ENCODE measurements around the gene DDR2.
A peak's percentile ranks its signal among the peaks of the same experiment; 100 is the strongest.

DDR2 gene

DNA sequence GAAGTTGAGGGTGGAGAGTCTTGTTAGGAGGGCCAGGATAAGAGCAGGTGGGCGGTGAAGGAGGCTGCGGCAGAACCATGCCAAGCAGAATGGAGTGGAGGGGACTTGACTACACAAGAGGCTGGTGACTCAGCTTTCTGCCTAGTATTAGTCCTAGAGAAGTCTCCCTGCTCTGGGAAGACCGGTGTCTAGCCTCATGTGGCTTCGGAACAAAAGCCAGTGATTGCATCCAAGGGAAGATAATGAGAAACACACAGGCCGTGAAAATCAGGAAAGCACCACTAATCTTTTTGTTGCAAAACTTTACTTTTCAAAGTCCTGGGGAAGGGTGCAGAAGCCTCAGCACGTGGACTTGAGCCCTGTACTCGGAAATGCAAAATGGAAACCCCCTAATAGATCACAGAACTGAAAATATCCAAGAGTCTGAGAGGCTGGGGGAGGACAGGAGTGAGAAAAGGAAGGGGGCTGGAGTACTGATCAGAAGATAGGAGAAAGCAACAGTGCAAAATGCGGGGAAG is 31.4 kb downstream of the DDR2 start:
- no peak for DNase-seq

GRCh38 chr1:162666006-162666645 is 33.9 kb downstream of the DDR2 start:
- no peak for DNase-seq
- in situ Hi-C loops (cut with HindIII; ENCODE audit: low pct_ligation_motif_present, low pct_unique_long_range_greater_than_20kb, low sequenced_read_pairs) = no loop called here

More for the DNA sequence above, 31.4 kb downstream of the DDR2 start:
- in situ Hi-C loops (cut with HindIII; ENCODE audit: low pct_ligation_motif_present, low pct_unique_long_range_greater_than_20kb, low sequenced_read_pairs) = no loop called here

DNA sequence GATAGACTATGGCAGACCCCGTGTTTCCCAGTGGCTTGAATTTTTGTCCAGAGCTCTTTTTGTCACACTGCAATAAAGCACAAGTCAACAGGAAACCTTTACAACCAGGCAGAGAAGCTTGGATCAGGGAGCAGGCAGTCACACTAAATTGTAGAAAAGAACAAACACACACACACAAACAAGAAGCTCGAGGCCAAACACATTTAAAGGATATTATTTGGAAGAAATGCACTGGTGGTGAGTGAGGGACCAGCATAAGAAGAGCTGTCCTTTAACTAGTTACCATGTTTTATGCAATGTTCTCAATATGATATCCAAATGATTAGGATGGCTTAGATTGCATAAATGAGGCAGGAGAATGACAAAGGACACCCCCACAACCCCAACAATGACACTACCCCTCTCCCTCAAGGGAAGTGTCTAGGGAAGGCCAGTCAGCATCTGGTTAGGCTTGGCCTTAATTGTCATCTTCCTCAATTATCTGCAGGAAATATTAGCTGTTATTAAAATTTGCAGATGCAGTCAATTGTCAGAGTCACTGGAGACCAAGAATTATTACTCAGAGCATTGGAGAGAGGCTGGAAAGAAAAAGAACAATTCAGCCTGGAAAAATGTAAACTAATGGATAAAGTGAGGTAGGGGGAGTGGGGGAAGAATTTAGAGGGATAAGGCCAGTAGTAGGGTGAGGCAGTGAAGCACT is 35.3 kb downstream of the DDR2 start:
- DNase-seq = no peak
- in situ Hi-C loops (cut with HindIII; ENCODE audit: low pct_ligation_motif_present, low pct_unique_long_range_greater_than_20kb, low sequenced_read_pairs) = no loop called here

GRCh38 chr1:162670928-162671663 is 38.8 kb downstream of the DDR2 start:
- no peak for DNase-seq
- in situ Hi-C loops (cut with HindIII; ENCODE audit: low pct_ligation_motif_present, low pct_unique_long_range_greater_than_20kb, low sequenced_read_pairs) = no loop called here

GRCh38 chr1:162671664-162672410 is 39.6 kb downstream of the DDR2 start:
- DNase-seq = no peak
- in situ Hi-C loops (cut with HindIII; ENCODE audit: low pct_ligation_motif_present, low pct_unique_long_range_greater_than_20kb, low sequenced_read_pairs) = no loop called here

DNA sequence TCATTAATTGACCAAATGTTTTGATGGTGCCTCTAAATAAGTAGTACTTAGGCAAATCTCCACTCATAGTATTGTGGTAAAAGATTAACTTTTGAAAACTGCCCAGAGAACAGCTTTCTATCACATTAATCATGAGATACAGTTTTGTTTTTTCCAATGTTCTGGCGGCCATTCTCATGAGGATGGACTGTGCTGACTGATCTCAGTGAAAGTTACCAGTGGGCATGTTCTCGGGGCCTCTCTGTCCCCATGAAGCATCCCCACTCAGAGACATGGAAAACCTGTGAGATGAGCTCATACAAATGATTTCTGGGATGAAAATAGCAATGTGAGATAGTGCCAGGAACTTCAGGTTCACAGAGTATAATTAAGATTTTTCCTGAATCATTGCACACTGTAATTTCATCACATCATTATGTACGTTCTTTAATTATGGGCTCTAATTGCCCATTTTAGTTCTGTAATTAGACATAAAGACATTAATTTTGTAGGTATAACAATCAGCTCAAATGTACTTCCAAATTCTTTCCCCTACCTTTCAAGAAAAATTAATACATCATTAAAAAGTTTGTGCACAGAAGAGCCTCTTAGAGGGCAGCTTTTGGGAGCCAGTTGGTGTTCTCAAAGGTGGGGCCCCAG is 40.5 kb downstream of the DDR2 start:
- in situ Hi-C loops (cut with HindIII; ENCODE audit: low pct_ligation_motif_present, low pct_unique_long_range_greater_than_20kb, low sequenced_read_pairs) = no loop called here
- DNase-seq = peak; percentile 24

DNA sequence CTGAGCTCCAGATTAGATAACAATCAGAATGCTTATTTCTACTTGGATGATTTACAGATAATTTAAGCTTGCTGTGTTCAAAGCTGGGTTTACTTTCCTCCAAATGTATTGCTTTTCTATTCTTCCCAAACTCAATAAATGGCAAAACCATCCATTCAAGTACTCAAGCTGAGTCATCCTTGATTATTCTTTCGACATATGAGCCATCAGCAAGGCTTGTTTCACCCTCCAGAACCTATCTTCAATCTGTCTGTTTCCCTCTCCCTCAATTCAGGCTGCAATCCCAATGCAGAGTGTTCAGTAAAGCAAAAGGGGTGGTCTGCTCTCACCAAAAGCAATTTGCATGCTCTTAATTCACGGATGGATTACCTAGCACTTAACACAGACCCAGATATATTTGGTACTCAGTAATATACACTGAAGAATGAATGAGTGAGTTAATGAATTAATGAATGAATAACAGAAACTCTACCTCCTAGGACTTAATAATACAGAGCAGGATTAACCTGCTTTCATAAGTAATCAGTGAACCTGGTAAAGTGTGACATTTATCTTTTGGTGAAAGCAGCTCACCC is 41.9 kb downstream of the DDR2 start:
- in situ Hi-C loops (cut with HindIII; ENCODE audit: low pct_ligation_motif_present, low pct_unique_long_range_greater_than_20kb, low sequenced_read_pairs) = no loop called here
- no peak for DNase-seq

DNA sequence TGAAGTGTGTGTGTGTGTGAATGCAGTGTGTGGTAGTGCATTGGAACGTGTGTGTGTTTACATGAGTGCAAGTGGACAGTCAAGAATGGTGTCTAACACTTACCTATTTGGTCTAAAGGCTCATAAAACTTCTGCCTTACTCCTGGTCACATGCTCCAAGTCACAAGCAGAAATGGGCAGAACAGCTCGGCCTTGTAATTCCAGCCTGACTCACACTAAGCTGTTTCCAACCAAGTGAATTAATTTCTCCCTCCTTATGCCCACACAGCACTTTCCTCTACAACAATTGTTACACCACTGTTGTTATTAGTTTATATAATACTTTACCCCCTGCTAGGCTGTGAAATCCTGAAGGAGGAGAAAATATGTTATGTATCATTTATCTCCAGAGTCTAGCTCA is 43.8 kb downstream of the DDR2 start:
- no peak for DNase-seq
- in situ Hi-C loops (cut with HindIII; ENCODE audit: low pct_ligation_motif_present, low pct_unique_long_range_greater_than_20kb, low sequenced_read_pairs) = no loop called here

DNA sequence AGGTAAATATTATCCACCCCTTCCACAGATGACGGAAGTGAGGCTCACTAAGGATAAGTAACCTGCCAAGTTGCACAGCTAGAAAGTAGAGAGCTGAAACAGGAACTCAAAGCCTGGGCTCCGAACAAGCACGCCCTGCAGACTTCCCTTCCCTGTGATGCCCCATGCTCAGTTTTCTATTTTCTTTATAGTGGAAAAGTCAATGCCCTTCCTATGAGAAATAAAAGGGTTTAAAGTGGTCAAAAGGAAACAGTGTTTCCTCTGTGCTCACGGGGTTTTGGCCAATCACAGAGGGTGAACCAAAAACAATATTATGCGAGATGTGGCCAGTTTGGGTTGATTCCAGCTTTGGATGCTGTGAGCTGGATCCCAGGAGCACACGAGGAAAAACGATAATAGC is 44.5 kb downstream of the DDR2 start:
- no peak for DNase-seq
- in situ Hi-C loops (cut with HindIII; ENCODE audit: low pct_ligation_motif_present, low pct_unique_long_range_greater_than_20kb, low sequenced_read_pairs) = no loop called here

DNA sequence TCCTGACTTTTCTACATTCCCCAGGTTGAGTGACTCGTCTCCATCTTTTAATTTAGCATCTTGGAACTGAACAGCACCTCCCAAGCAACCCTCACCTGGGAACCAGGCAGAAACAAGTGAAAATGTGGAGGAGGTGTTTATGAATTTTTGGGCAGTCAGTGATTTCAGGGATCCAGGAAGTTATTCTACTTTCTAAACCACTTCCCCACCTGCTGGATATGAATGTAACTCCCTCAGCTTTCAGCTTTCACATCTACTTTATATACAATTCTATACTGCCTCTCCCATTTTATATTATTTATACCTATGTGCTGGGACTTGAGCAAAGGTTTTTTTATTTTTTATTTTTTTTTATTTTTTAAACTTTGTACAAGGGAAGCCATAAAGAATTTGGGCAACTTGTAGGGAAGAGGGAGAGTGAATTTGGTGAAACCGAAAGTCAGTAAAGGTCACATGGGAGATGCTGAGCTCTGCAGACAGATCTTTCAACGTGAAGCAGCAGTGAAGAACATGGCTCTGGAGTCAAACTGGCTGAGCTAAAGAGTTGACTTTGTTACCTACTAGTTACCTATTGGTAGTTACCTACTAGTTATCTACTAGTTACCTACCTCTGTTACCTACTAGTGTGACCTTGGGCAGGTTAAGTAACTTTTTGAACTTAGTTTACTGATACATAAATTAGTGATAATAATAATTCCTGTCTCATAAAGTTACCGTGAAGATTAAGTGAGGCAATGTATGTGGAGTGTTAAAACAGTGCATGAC is 45.5 kb downstream of the DDR2 start:
- in situ Hi-C loops (cut with HindIII; ENCODE audit: low pct_ligation_motif_present, low pct_unique_long_range_greater_than_20kb, low sequenced_read_pairs) = no loop called here
- peak; percentile 30 for DNase-seq

DNA sequence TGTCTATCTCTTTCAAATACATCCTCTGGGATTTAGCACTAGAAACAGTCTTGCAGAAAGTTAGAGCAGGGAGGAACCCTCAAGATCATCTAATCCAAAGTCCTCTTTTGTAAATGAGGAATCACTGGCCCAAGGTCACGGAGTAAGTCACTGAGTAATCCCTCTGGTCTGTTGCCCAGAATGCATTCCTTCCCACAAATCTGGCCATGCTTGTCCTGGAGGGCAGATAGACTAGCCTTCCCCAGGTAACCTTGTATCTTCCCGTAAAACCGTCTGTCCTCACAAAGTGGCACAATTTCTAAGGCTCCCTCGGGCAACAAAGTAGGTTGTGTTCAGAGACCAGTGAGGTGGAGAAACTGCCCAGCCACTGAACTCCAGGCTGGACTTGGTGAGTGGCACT is 46.2 kb downstream of the DDR2 start:
- in situ Hi-C loops (cut with HindIII; ENCODE audit: low pct_ligation_motif_present, low pct_unique_long_range_greater_than_20kb, low sequenced_read_pairs) = no loop called here
- DNase-seq = peak; percentile 78

DNA sequence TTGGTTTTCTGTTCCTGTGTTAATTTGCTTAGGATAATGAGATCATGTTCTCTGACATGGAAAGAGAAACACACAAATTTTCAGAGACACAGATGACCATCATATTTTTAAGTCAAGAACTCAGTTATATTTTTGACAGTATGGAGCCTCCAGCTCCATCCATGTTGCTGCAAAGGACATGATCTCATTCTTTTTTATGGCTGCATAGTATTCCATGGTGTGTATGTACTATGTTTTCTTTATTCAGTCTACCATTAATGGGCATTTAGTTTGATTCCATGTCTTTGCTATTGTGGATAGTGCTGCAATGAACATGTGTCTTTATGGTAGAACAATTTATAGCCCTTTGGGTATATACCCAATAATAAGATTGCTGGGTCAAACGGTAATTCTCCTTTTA is 47.0 kb downstream of the DDR2 start:
- in situ Hi-C loops (cut with HindIII; ENCODE audit: low pct_ligation_motif_present, low pct_unique_long_range_greater_than_20kb, low sequenced_read_pairs) = no loop called here
- no peak for DNase-seq

DNA sequence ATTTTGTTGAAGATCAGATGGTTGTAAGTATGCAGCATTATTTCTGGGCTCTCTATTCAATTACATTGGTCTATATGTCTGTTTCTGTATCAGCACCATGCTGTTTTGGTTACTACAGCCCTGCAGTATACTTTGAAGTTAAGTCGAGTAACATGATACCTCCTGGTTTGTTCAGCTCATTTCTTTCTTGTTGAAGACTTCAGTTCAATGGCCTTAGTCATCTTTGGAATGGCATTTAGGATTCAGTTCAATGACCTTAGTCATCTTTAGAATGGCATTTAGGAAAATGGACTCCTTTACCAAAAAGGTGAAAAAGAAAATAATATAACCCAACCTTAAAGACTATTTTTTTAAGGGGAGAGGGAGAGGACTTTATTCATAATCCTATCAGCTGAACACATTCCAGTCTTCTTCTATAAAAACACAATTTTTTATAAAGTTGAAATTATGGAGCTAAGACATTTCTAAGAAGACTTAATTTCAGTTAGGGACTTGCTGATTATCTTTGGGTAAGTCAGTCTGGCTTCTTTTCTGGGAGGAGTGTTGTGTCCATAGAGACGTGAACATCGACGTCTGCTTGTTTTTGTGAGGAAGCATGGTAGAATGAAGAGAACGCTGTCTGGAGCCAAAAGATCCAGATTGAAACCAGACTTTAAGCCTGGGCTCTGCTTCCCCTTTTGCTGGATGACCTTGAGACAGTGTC is 48.3 kb downstream of the DDR2 start:
- peak; percentile 34 for DNase-seq
- in situ Hi-C loops (cut with HindIII; ENCODE audit: low pct_ligation_motif_present, low pct_unique_long_range_greater_than_20kb, low sequenced_read_pairs) = no loop called here

DNA sequence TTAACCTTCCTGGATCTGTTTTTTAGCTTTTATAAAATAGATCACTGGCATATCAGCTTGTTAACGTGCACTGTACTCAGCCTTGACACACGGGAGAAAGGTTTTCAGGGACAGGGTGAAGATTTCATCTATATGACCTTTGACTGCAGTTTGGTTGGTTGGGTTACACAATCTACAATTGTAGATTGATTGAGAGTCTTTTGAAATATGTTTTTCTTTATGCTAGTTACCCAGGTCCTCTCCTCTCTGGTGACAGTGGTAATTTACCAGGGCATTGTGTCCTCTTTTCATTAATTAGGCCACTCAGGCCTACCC is 48.8 kb downstream of the DDR2 start:
- in situ Hi-C loops (cut with HindIII; ENCODE audit: low pct_ligation_motif_present, low pct_unique_long_range_greater_than_20kb, low sequenced_read_pairs) = no loop called here
- DNase-seq = no peak

DNA sequence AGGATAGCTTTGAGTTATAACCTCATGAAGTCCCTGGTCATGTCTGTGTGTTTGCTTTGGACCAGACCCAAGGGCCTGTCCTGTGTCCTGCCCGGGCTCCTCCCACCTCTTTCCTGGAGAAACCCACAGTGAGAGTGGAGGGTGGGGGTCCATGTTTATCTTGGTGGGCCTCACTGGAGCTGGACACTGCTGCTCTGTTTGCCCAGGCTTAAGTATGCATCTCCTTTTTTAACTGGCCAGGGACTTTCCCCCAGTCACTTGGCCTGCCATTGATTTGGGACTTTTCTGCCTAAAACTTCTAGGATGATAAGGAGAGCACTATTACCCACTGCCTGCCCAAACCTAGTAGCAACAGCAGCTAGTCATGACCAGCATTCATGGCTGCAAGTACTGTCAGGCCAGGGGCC is 49.8 kb downstream of the DDR2 start:
- in situ Hi-C loops (cut with HindIII; ENCODE audit: low pct_ligation_motif_present, low pct_unique_long_range_greater_than_20kb, low sequenced_read_pairs) = no loop called here
- no peak for DNase-seq

DNA sequence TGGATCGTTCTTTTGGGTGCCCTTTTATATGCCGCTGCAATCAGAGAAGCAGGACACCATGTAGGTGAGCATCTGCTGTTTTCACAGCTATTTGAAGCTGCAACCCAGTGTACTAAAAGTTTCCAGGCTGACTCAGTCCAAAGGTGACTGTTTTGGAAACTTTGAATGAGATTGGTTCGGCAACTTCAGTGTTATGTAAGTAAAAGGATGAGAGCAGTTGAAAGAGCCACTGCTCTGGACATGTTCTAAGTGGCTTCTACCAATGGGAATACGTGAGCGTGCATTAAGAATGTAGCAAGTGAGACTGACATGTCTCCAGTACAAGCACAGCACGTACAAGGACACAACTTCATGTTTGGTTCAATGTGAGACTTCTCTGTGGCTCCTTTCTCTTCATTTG is 55.6 kb downstream of the DDR2 start:
- in situ Hi-C loops (cut with HindIII; ENCODE audit: low pct_ligation_motif_present, low pct_unique_long_range_greater_than_20kb, low sequenced_read_pairs) = no loop called here
- no peak for DNase-seq

- in situ Hi-C loops (cut with HindIII; ENCODE audit: low pct_ligation_motif_present, low pct_unique_long_range_greater_than_20kb, low sequenced_read_pairs) = no loop called here
- no peak for DNase-seq
Observed at GRCh38 chr1:162688521-162688920, 56.3 kb downstream of the DDR2 start.

Measured in ACHN (cell line).